Activated CD4-positive, alpha-beta memory T cell treated with anti-CD3 and anti-CD28 coated beads for 36 hours (primary cell): Measurements from ENCODE around the gene MSMB. TPM values are rescaled to one million over a fixed set of nuclear protein-coding genes. Genes with fewer than 3 reads are reported as not detected.
"Not testable (repeated sequence)": the region's sequence is repeated elsewhere in the genome, so short reads cannot be mapped to it uniquely, and the experiment has no call there.

ENCODE experiments used
- CTCF ChIA-PET: fragments of 350-600 bp; sonication (Branson Sonifier 250); formaldehyde crosslinking; loops from one replicate; lab custom pipeline; 2021; ENCODE audit warnings: antibody characterized with exemption, inconsistent platforms; lab: Charles Lee
- POLR2A ChIA-PET: fragments of 350-600 bp; sonication (Branson Sonifier 250); formaldehyde crosslinking; loops from one replicate; lab custom pipeline; 2021; ENCODE audit warnings: antibody characterized with exemption; lab: Charles Lee
- DNase-seq: peaks from one replicate; pipeline ENCODE4 v3.0.0-alpha.2; 2020
- H3K27ac Mint-ChIP-seq: one replicate; pipeline ENCODE4 v1.8.0; 2021; ENCODE audit warnings: mixed read lengths
- H3K27me3 Mint-ChIP-seq: one replicate; pipeline ENCODE4 v1.8.0; 2021; ENCODE audit warnings: mixed read lengths
- H3K36me3 Mint-ChIP-seq: one replicate; pipeline ENCODE4 v1.8.0; 2021; ENCODE audit warnings: mixed read lengths
- H3K4me1 Mint-ChIP-seq: one replicate; pipeline ENCODE4 v1.8.0; 2021; ENCODE audit warnings: low read depth, mixed read lengths
- H3K4me3 Mint-ChIP-seq: one replicate; pipeline ENCODE4 v1.8.0; 2021; ENCODE audit warnings: mild to moderate bottlenecking, mixed read lengths
- H3K9me3 Mint-ChIP-seq: one replicate; pipeline ENCODE4 v1.8.0; 2021; ENCODE audit warnings: mixed read lengths
- intact Hi-C: fragments of 100-400 bp; cut with micrococcal nuclease; formaldehyde crosslinking; loops from one replicate; pipeline ENCODE4 v1.15.1; 2023
- total RNA-seq, 2 experiments: library from RNA; stranded (reverse); gene quantifications; one replicate each; pipeline ENCODE4 v1.2.3, GENCODE V29; 2021

The MSMB gene
- total RNA-seq, 2 experiments from 2014 or later, result not detected

DNA sequence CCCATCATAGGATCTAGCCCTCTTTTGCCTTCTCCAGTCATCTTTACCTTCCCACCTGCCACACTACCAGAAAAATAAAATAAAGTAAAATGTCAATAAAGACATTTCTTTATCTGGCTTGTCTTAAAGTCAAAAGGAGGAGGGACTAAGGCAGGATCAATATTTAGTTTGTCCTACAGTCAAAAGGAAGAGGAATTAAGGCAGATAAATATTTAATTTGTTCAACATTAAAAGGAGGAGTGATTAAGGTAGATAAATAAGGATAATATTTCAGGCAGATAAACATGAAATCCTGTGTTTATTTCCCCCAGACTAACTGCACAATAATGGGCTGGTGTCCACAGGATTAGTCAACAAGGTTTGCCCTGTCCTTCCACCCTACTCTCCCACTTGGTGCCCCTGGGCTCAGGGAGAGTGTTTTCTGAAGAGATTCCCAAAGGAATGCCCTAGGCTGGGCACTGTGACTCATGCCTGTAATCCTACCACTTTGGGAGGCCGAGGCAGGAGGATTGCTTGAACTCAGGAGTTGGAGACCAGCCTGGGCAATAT, 18.3 kb upstream of the MSMB start:
- H3K4me3 Mint-ChIP-seq, result no peak overlapping the region
- no peaks in the 10 kb centered on the region for H3K9me3 Mint-ChIP-seq
- ChIA-PET POLR2A (no interaction called here), CTCF (no interaction called here)
- no peak overlapping the region for H3K27ac Mint-ChIP-seq
- H3K36me3 Mint-ChIP-seq, result no peaks in the 10 kb centered on the region
- no peak for DNase-seq
- intact Hi-C loops, result no loop called here
- H3K4me1 Mint-ChIP-seq, result no peaks in the 10 kb centered on the region
- no peaks in the 10 kb centered on the region for H3K27me3 Mint-ChIP-seq

DNA sequence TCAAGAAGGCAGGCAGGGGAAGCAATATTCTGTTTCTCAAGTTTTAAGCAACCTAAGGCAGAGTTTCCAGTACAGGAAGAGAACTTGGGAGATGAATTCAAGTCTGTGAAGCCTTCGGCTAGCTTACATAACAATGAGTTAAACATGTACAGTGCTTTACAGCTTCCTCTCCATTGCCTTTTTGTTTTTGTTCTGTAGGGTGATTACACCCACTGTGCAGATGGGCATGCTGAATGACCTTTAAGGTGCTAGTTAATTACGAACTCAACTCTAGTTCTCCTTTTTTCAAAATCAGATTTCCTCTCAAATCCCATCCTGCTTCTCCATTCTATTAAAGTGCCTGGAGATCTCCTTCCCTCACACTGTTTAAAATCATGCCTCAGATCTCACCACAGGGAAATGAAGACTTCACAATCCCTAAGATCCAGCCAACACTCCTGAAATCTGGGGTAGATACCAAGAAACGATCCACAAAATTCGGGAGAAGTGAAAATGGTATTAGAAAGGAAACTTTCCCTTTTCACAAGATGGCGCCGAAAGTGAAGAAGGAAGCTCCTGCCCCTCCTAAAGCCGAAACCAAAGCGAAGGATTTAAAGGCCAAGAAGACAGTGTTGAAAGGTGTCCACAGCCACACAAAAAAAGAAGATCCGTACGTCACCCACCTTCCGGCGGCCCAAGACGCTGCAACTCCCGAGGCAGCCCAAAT, 16.8 kb upstream of the MSMB start:
- ChIA-PET CTCF (no interaction called here), POLR2A (no interaction called here)
- H3K4me1 Mint-ChIP-seq, result no peaks in the 10 kb centered on the region
- no peak for DNase-seq
- H3K27ac Mint-ChIP-seq, result no peak overlapping the region
- H3K27me3 Mint-ChIP-seq, result no peaks in the 10 kb centered on the region
- H3K36me3 Mint-ChIP-seq, result no peaks in the 10 kb centered on the region
- H3K4me3 Mint-ChIP-seq, result no peak overlapping the region
- intact Hi-C loops, result no loop called here
- no peaks in the 10 kb centered on the region for H3K9me3 Mint-ChIP-seq

DNA sequence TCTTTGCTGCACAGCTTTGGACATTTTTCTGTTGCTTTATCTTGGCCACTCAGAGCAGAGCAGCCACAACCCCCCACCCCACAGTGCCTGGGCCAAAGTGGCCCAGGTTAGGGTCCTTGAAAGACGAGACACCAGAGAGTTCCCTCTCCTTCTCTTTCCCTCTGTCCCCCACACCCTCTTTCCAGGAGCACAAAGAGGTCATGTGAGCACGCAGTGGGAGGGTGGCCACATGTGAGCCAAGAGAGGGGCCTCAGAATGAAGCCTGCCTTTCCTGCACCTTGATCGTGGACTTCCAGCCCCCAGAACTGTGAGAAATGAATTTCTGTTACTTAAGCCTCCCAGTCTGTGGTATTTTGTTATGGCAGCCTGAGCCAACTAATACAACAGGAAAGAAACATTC, 14.6 kb upstream of the MSMB start:
- DNase-seq, result no peak
- Mint-ChIP-seq H3K27me3 (no peaks in the 10 kb centered on the region), H3K36me3 (peaks cover 3% of the 10 kb centered on the region), H3K4me1 (no peaks in the 10 kb centered on the region), H3K27ac (no peak overlapping the region), H3K4me3 (no peak overlapping the region), H3K9me3 (peaks cover 8% of the 10 kb centered on the region)
- POLR2A ChIA-PET, result no interaction called here
- intact Hi-C loops, result no loop called here
- CTCF ChIA-PET, result no interaction called here

DNA sequence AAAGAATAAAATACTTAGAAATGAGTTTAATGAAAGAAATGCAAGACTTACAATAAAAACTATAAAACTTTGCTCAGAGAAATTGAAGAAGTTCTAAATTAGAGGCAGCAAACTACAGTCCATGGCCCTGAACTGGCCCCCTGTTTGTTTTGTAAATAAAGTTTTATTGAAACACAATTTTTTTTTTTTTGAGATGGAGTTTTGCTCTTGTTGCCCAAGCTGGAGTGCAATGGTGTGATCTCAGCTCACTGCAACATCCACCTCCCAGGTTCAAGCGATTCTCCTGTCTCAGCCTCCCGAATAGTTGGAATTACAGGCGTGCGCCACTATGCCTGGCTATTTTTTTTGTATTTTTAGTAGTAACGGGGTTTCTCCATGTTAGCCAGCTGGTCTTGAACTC, 11.9 kb upstream of the MSMB start:
- H3K4me3 Mint-ChIP-seq, H3K27me3 Mint-ChIP-seq, DNase-seq, POLR2A ChIA-PET, H3K27ac Mint-ChIP-seq, H3K4me1 Mint-ChIP-seq, intact Hi-C loops, H3K9me3 Mint-ChIP-seq, CTCF ChIA-PET, H3K36me3 Mint-ChIP-seq: not testable (repeated sequence)

DNA sequence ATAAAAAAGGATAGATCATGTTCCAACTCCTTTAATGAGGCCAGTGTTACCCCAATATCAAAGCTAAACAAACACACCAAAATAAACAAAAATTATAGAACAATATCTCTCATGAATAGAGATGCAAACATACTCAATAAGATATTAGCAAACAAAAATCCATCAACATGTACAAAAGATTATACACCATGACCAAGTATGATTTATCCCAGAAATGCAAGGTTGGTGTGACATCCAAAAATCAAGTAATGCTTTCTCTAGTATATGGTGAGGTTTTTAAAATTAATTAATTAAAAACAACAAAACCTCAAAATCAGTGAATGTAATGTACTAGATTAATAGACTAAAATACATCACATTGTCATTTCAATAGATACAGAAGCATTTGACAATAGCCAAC, 11.0 kb upstream of the MSMB start:
- no peak for DNase-seq
- no peaks in the 10 kb centered on the region for H3K4me1 Mint-ChIP-seq
- H3K36me3 Mint-ChIP-seq, result peaks cover 3% of the 10 kb centered on the region
- CTCF ChIA-PET, result no interaction called here
- POLR2A ChIA-PET, result no interaction called here
- peaks cover 8% of the 10 kb centered on the region for H3K9me3 Mint-ChIP-seq
- no peaks in the 10 kb centered on the region for H3K27me3 Mint-ChIP-seq
- H3K27ac Mint-ChIP-seq, result no peak overlapping the region
- intact Hi-C loops, result no loop called here
- H3K4me3 Mint-ChIP-seq, result no peak overlapping the region

DNA sequence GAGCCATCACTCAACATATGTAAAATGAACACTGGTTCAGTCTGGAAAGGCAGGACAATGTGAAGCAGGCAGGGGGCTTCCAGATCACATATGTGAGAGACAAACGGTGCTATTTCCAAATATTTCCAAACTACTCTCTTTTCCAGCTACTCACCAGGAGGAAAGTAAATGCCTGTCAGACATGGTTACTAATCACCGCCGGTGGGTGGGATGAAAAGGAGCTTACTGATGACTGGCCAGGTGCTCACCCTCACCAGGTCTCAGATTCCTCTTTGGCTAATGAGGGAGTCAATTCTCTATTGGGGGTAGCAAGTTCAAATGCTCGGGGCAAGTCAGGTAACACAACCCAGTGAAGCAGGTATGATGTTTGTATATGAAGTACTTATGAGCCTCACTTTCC, 9.7 kb upstream of the MSMB start:
- Mint-ChIP-seq H3K27ac (no peak overlapping the region), H3K4me3 (no peak overlapping the region), H3K4me1 (no peaks in the 10 kb centered on the region), H3K9me3 (peaks cover 8% of the 10 kb centered on the region), H3K36me3 (peaks cover 3% of the 10 kb centered on the region), H3K27me3 (no peaks in the 10 kb centered on the region)
- POLR2A ChIA-PET, result no interaction called here
- CTCF ChIA-PET, result no interaction called here
- intact Hi-C loops, result no loop called here
- DNase-seq, result no peak

DNA sequence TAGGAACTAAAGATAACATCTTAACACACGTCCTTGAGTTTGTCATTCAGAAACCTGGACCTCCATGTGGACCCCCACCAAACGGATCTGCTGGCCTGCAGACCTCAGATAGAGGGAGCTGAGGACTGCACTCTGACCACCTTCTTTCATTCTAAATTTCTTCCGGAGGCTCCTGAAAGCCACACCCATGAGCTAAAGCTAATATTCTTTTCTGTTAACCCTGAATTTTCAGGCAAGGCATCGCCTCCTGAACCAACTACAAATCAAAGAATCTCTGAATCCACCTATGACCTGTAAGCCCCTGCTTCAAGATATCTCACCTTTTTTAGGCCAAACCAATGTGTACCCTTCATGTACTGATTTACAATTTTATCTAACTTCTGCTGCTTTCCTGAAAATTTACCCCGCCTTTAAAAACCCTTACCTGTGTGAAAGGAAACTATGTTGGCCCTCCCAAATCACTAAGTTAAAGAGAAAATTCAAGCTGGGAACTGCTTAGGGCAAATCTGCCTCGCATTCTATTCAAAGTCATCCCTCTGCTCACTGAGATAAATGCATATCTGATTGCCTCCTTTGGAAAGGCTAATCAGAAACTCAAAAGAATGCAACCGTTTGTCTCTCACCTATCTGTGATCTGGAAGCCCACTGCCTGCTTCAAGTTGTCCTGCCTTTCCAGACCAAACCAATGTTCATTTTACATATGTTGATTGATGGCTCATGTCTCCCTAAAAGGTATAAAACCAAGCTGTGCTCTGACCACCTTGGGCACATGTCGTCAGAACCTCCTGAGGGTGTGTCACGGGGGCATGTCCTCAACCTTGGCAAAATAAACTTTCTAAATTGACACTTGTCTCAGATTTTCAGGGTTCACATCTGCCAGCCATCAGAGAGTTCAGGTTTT, 7.7 kb upstream of the MSMB start:
- H3K27ac Mint-ChIP-seq, result no peak overlapping the region
- intact Hi-C loops, result no loop called here
- POLR2A ChIA-PET, result no interaction called here
- H3K27me3 Mint-ChIP-seq, result no peaks in the 10 kb centered on the region
- no peak for DNase-seq
- peaks cover 8% of the 10 kb centered on the region for H3K9me3 Mint-ChIP-seq
- CTCF ChIA-PET, result no interaction called here
- H3K4me3 Mint-ChIP-seq, result no peak overlapping the region
- H3K4me1 Mint-ChIP-seq, result no peaks in the 10 kb centered on the region
- peaks cover 3% of the 10 kb centered on the region for H3K36me3 Mint-ChIP-seq

DNA sequence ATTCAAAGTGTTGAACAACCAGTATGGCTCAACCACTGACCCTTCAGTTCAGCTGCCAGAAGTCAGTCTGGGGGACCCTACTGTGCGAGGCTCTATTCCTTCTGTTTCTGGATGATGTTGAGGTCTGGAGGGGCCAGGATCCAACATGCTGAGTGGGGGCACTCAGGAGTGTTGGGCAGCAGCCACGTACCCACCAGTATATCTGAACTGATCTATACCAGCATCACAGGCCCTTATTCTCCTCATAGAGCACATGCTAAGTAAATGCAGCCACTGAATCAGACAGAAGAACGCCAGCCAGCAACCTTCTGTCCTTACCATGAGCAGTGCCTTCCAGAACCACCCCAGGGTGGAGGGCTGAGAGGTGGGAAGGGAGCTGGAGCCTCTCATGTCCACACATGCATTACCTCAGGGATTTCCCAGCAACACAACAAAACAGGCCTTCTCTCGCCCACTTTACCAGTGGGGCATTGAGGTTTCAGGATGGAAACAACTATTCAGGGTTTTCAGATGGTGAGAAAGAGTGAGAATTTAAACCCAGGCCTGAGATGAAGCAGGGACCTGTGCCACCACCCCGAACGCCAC, 6.8 kb upstream of the MSMB start:
- no peak for DNase-seq
- CTCF ChIA-PET, result no interaction called here
- peaks cover 8% of the 10 kb centered on the region for H3K9me3 Mint-ChIP-seq
- H3K4me1 Mint-ChIP-seq, result no peaks in the 10 kb centered on the region
- H3K27ac Mint-ChIP-seq, result no peak overlapping the region
- H3K36me3 Mint-ChIP-seq, result peaks cover 3% of the 10 kb centered on the region
- intact Hi-C loops, result no loop called here
- H3K27me3 Mint-ChIP-seq, result no peaks in the 10 kb centered on the region
- POLR2A ChIA-PET, result no interaction called here
- no peak overlapping the region for H3K4me3 Mint-ChIP-seq

DNA sequence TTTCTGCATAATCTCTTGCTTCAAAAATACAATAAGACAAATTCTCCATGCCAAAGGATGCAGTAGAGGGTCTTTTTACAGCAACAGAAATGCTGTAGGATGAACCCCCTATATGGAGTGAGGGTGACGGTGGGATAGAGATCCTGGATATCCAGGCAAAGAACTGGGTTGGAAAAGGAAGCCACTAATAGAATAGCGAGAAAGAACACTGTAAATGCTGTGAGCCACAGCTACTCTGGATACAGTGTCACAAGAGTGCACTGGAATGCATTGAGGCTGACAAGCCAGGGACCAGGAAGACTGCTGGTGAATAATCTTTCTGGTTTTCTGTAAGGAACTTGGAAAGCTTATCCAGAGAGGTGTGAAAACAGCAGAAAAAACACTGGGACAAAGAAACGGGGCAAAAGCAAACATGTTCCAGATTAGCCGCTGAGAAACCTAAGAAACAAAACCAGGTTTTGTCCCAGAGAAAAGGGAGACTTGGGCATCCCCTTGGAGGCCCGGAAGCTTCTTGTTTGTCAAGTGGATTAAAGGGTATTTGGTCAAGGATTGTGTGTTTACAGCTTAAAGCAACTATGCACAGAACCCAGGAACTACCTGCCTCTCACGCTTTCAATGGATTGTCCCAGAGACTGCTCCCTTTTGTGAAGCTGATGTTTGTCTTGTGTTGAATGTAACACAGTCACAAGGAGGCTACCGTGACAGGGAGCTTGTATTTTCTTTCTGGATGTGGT, 6.2 kb upstream of the MSMB start:
- Mint-ChIP-seq H3K27me3 (no peaks in the 10 kb centered on the region), H3K36me3 (peaks cover 3% of the 10 kb centered on the region), H3K4me1 (no peaks in the 10 kb centered on the region), H3K27ac (no peak overlapping the region), H3K4me3 (no peak overlapping the region), H3K9me3 (peaks cover 5% of the 10 kb centered on the region)
- DNase-seq, result no peak
- ChIA-PET CTCF (no interaction called here), POLR2A (no interaction called here)
- intact Hi-C loops, result no loop called here

DNA sequence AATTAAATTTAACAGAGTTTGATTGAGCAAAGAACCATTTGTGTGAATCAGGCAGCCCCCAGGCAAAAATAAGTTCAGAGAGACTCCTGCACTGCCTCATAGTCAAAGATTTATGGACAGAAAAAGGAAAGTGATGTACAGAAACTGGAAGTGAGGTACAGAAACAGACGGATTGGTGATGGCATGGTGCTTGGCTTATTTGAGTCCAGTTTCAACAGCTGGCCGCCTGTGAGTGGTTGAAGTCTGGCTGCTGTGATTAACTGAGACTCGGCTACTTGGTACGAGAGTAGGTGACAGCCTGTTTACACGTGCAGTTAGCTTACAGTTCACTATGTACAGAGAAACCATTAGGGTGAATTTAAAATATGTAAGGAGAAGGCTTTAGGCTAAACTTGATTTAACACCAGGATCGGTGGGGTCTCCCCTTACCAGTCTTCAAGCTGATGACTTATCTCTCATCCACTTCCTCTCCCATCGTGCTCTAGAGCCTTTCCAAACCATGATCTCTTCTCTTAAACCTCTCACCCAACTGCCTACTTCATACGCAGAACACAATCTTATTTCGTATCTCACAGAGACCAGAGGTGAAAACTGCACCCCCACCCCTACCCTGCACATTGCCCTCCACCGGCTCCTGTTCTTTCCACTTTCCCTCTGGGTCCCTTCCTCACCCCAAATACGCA, 5.0 kb upstream of the MSMB start:
- DNase-seq, result no peak
- H3K27ac Mint-ChIP-seq, result no peak overlapping the region
- H3K4me3 Mint-ChIP-seq, result no peak overlapping the region
- no peaks in the 10 kb centered on the region for H3K9me3 Mint-ChIP-seq
- no peaks in the 10 kb centered on the region for H3K27me3 Mint-ChIP-seq
- H3K4me1 Mint-ChIP-seq, result no peaks in the 10 kb centered on the region
- H3K36me3 Mint-ChIP-seq, result no peaks in the 10 kb centered on the region
- CTCF ChIA-PET, result no interaction called here
- intact Hi-C loops, result no loop called here
- POLR2A ChIA-PET, result no interaction called here

DNA sequence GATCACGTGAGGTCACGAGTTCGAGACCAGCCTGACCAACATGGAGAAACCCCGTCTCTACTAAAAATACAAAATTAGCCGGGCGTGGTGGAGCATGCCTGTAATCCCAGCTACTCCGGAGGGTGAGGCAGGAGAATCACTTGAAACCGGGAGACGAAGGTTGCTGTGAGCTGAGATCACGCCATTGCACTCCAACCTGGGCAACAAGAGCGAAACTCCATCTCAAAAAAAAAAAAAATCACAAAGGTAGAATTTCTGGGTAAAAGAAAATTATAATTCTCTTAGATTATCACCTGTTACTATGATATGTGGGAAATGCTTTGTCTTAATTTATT, 3.4 kb upstream of the MSMB start:
- H3K27ac Mint-ChIP-seq, DNase-seq, H3K36me3 Mint-ChIP-seq, H3K4me3 Mint-ChIP-seq, H3K4me1 Mint-ChIP-seq, POLR2A ChIA-PET, H3K27me3 Mint-ChIP-seq, CTCF ChIA-PET, H3K9me3 Mint-ChIP-seq, intact Hi-C loops: not testable (repeated sequence)

DNA sequence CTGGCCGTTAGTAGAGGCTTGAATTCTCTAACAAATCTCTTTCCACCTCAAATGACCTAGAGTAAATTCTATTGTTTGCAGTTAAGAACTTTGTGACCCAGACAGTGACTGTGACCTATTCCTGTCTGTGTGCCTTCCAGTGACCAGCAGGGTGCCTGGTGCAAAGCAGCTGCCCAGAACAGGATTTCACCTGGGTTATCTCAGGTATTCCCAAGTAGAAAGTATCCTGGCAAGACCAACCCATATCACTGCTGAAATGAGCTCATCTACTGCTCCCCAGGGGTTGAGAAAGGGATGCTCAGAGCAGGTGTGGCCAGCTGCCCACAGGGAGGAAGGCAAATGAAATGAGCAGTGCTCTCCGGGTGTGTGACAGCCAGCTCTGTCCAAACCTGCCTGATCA, 2.1 kb upstream of the MSMB start:
- no peak for DNase-seq
- POLR2A ChIA-PET, result no interaction called here
- Mint-ChIP-seq H3K27ac (no peak overlapping the region), H3K27me3 (no peaks in the 10 kb centered on the region), H3K9me3 (no peaks in the 10 kb centered on the region), H3K4me1 (no peaks in the 10 kb centered on the region), H3K4me3 (no peak overlapping the region), H3K36me3 (no peaks in the 10 kb centered on the region)
- CTCF ChIA-PET, result no interaction called here
- intact Hi-C loops, result no loop called here
